ENCODE data around the gene GRB10.

GRCh38 chr7:50778189-50778588 is 4.5 kb downstream of the GRB10 start:
- TF ChIP-seq POLR2A (IDR thresholded peaks at IDR 0.05; ENCODE audit: low read depth, low read length) (no peak), POU2F2 (IDR thresholded peaks at IDR 0.05; ENCODE audit: low read depth, low read length) (no peak), TAF1 (IDR thresholded peaks at IDR 0.05; ENCODE audit: low read depth, low read length) (no peak), POLR2AphosphoS5 (IDR thresholded peaks at IDR 0.05; ENCODE audit: low read depth, low read length) (no peak), SPI1 (IDR thresholded peaks at IDR 0.05; ENCODE audit: low read depth, low read length) (no peak)

Data from GM12891 (cell line).